ENCODE measurements around the gene PDZD2. TPM values are rescaled to one million over a fixed set of nuclear protein-coding genes. Genes with fewer than 3 reads are reported as not detected.

The PDZD2 gene
- total RNA-seq, 1 experiment from 2014 or later, result not detected

GRCh38 chr5:31604644-31605043, 34.3 kb upstream of the PDZD2 start:
- H3F3A ChIP-seq (ENCODE audit: insufficient read depth, low read depth), result no peaks in the 10 kb centered on the region
- no peak for TF ChIP-seq CTCF (conservative IDR thresholded peaks at IDR 0.05)
- no peak for TF ChIP-seq EZH2 (IDR thresholded peaks at IDR 0.05; ENCODE audit: low read depth)
- H2AFZ ChIP-seq, result no peak overlapping the region
- no peak for DNase-seq
- ChIA-PET POLR2A (ENCODE audit: unreplicated experiment) (no interaction called here), CTCF (no interaction called here)
- H3K9me2 ChIP-seq (ENCODE audit: insufficient read depth), result no peaks in the 10 kb centered on the region
- no peak overlapping the region for H3K4me3 ChIP-seq
- H3K4me1 ChIP-seq (replicated peaks; ENCODE audit: insufficient read depth), result no peaks in the 10 kb centered on the region
- H3K36me3 ChIP-seq (ENCODE audit: low read depth), result no peaks in the 10 kb centered on the region
- BruUV-seq (replicated peaks), result no TSS peak
- no peaks in the 10 kb centered on the region for H4K20me1 ChIP-seq (ENCODE audit: insufficient read depth)
- H3K27me3 ChIP-seq (ENCODE audit: insufficient read depth, low read depth), result peaks cover 100% of the 10 kb centered on the region
- H3K27ac ChIP-seq, result no peak overlapping the region
- H3K79me2 ChIP-seq (ENCODE audit: low read depth), result no peaks in the 10 kb centered on the region
- no peak overlapping the region for H3K4me2 ChIP-seq
- intact Hi-C loops (cut with micrococcal nuclease; ENCODE audit: unreplicated experiment), result no loop called here
- H3K9me3 ChIP-seq (ENCODE audit: insufficient read depth, low read depth), result no peaks in the 10 kb centered on the region

GRCh38 chr5:31605920-31606319, 33.0 kb upstream of the PDZD2 start:
- Histone ChIP-seq H3K4me2 (no peak overlapping the region), H3K4me1 (replicated peaks; ENCODE audit: insufficient read depth) (no peaks in the 10 kb centered on the region), H3K27me3 (ENCODE audit: insufficient read depth, low read depth) (peaks cover 99% of the 10 kb centered on the region), H3K27ac (no peak overlapping the region), H4K20me1 (ENCODE audit: insufficient read depth) (no peaks in the 10 kb centered on the region), H3F3A (ENCODE audit: insufficient read depth, low read depth) (no peaks in the 10 kb centered on the region), H3K9me2 (ENCODE audit: insufficient read depth) (no peaks in the 10 kb centered on the region), H2AFZ (no peak overlapping the region), H3K36me3 (ENCODE audit: low read depth) (no peaks in the 10 kb centered on the region), H3K9me3 (ENCODE audit: insufficient read depth, low read depth) (no peaks in the 10 kb centered on the region), H3K79me2 (ENCODE audit: low read depth) (no peaks in the 10 kb centered on the region), H3K4me3 (no peak overlapping the region)
- ChIA-PET CTCF (no interaction called here), POLR2A (ENCODE audit: unreplicated experiment) (interaction anchor here (0.8 kb wide), 1 partner anchor 1703 kb away, joined by 27 read pairs; no protein-coding TSS in a partner anchor)
- no peak for TF ChIP-seq EZH2 (IDR thresholded peaks at IDR 0.05; ENCODE audit: low read depth)
- TF ChIP-seq CTCF (conservative IDR thresholded peaks at IDR 0.05), result no peak
- no peak for DNase-seq
- no TSS peak for BruUV-seq (replicated peaks)
- intact Hi-C loops (cut with micrococcal nuclease; ENCODE audit: unreplicated experiment), result no loop called here

- H3K4me2 ChIP-seq, result no peak overlapping the region
- H3K9me3 ChIP-seq (ENCODE audit: insufficient read depth, low read depth), result no peaks in the 10 kb centered on the region
- no peak overlapping the region for H3K4me3 ChIP-seq
- DNase-seq, result no peak
- no peaks in the 10 kb centered on the region for H3F3A ChIP-seq (ENCODE audit: insufficient read depth, low read depth)
- H3K4me1 ChIP-seq (replicated peaks; ENCODE audit: insufficient read depth), result no peaks in the 10 kb centered on the region
- H2AFZ ChIP-seq, result no peak overlapping the region
- H3K9me2 ChIP-seq (ENCODE audit: insufficient read depth), result no peaks in the 10 kb centered on the region
- ChIA-PET POLR2A (ENCODE audit: unreplicated experiment) (no interaction called here), CTCF (interaction anchor here (0.7 kb wide), 1 partner anchor 393 kb away, joined by 6 read pairs; no protein-coding TSS in a partner anchor)
- H4K20me1 ChIP-seq (ENCODE audit: insufficient read depth), result no peaks in the 10 kb centered on the region
- TF ChIP-seq CTCF (conservative IDR thresholded peaks at IDR 0.05), result no peak
- no peak for TF ChIP-seq EZH2 (IDR thresholded peaks at IDR 0.05; ENCODE audit: low read depth)
- H3K36me3 ChIP-seq (ENCODE audit: low read depth), result no peaks in the 10 kb centered on the region
- no peaks in the 10 kb centered on the region for H3K79me2 ChIP-seq (ENCODE audit: low read depth)
- no TSS peak for BruUV-seq (replicated peaks)
- H3K27ac ChIP-seq, result no peak overlapping the region
- intact Hi-C loops (cut with micrococcal nuclease; ENCODE audit: unreplicated experiment), result no loop called here
- H3K27me3 ChIP-seq (ENCODE audit: insufficient read depth, low read depth), result peaks cover 87% of the 10 kb centered on the region
Observed at GRCh38 chr5:31607546-31607945, 31.4 kb upstream of the PDZD2 start.

All from PC-9 (cell line).